Endothelial cell of hepatic sinusoid (primary cell): ENCODE results near the gene PLPPR1.
"Not testable (repeated sequence)": the region's sequence is repeated elsewhere in the genome, so short reads cannot be mapped to it uniquely, and the experiment has no call there.

Experiments
- in situ Hi-C: cut with HindIII; loops from 2 replicates; pipeline ENCODE4 v1.10.0; 2017; ENCODE audit warnings: low sequenced_read_pairs

PLPPR1 gene

DNA sequence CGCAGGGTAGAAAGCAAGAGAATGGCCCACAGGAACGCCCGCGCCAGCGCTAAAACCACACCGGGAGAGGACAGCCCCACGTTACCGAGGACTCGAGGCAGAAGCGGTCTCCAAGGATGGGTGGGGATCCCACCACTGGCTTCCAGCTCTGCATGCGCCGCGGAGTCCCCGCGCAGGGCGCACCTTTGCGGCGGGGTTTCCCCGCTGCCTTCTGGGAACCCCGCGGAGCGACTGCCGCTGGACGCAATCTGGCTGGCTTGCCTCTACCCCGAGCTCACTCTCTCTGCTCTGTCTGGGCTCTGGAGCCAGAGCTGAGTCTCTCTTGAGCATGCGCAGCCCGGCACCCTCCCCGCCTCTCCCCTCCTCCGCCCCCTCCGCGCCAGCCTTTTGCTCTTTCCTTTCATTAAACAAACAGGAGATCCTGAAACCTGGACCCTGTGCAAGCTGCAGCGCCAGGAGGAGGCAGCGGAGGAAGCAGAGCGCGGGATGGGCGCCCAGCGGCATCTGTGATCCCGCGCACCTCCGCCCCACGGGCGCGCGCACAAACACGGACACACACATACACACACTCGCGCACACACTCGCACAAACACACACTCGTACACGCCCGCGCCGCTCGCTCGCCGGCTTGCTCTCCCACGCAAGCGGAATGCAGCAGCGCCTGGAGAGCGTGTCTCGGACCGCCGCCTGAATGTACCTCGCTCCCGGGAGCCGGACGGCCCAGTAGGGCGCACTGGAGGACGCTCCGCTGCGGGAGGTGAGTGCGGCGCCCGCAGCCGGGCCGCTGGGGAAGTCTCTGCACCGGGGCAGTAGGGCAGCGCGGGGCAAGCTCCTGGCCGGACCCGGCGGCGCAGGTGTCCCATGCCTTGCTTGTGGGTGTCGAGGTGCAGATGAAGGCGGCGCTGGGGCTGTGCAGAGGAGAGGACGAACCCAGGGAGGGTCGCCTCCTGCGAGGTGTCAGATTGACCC lies at the start of gene PLPPR1:
TSS of gene PLPPR1 (plus strand) at position 382 of the 969 bp plus-strand sequence.
- in situ Hi-C loops = no loop called here

DNA sequence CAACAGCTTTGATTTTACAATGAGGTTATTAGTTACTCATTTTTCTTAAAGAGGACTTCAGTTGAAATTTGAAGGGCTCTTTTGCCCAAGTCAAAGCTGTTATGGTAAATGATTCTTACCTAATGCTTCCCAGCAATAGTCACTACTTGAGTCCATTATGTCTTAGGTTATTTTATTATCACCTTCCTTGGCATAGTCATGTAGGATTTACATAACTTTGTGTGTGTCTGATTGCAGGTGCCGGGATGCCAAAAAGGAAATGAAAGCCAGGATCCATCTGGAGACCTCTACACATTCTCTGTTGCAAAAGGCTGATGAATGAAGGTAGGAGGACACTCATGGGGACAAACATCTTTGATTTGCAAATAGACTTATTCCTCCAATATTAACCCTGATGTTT lies 38.8 kb upstream of the PLPPR1 start:
- in situ Hi-C loops = no loop called here

DNA sequence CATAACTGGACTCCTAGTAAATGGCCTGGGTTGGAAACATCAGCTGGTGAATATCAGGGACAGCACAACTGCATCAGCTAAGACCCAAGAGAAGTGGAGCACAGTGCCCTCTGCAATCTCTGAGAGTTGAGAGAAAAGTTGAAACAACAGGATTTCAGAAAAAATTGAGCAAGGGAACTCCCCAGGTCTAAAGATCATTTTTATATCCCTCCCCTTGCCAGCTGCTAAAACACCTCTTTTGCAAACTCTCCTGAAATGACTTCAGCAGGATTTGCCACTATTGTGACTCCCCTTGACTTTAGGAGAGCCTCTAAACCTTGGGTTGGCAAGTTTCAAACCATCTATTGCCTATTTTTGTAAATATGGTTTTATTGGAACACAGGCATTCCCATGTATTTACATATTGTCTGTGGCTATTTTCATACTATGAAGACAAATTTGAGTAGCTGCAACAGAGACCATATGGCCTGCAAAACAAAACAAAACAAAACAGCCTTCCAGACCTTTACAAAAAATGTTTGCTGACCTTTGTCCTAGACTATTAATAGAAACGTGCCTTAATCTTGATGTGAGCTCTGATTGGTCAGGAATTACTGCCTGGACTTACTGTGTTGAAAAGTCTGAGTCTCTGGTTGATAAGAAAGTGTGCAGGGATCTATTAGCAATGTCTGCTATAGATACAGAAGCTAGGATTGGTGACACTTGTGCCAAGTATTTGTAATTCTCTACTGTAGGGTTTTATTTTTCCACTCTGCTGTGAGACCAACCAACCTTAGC lies 37.7 kb upstream of the PLPPR1 start:
- in situ Hi-C loops = no loop called here

DNA sequence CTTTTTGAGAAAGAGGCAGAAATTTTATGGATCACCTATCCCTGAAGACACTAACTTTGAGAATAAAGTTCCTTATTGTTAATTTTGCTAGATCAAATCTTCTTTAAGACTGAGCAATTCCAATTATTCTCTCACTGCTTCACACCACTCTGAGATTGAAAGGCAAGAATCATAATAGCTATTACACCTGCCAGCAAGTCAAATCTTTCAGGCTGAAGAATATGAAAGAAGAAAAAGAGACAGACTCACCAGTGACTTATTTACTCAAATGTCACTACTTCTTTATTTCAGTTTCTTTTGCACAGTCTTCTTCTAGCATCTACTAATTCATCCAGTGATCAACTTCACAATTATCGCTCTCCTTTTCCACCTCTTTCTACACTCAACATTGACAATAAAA lies 35.9 kb upstream of the PLPPR1 start:
- in situ Hi-C loops = no loop called here

DNA sequence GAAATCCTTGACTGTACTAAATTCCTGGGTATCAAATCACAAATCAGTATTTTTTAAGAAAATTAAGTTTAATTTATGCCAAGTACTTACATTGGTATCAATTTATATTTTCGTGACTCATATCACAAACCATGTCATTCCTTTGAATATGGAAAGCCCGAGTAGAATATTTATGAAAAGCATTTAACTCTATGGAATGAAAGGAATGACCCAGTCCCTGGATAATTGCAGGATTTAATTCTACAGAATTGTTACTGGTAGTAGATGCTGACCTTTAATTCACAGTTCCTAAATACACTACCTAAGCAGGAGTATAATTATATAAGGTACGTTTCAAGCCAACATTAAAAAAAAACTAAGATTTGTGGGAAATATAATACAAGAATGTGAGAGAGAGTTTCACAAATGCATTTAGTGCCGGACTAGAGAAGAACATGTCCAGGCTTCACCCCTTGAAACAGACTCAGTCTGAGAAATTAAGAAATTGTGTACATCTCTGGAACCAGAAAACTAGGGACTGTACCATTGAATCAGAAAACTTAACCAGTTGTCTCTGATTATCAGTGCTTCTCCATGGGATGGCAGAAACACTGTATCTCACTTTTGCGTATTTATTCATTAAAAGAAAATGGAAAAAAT lies 28.5 kb upstream of the PLPPR1 start:
- in situ Hi-C loops = no loop called here

DNA sequence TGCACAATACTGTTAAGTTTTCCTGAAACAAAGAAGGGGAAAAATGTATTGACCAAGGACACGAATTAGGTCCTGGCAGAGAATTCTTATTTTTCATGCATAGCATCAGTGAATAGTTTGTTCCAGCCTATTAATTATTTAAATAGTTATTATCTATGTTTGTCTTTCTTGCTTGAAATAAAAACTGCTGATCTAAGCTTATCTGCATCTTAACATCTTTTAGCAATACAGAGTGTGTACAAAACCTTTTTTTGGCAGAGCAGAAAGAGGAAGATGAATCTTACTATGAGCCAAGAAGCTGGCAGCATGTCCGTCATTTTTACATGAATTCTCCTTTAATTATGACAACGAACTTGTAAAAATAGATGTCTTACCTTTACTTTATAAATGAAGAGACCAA lies 23.3 kb upstream of the PLPPR1 start:
- in situ Hi-C loops = no loop called here

DNA sequence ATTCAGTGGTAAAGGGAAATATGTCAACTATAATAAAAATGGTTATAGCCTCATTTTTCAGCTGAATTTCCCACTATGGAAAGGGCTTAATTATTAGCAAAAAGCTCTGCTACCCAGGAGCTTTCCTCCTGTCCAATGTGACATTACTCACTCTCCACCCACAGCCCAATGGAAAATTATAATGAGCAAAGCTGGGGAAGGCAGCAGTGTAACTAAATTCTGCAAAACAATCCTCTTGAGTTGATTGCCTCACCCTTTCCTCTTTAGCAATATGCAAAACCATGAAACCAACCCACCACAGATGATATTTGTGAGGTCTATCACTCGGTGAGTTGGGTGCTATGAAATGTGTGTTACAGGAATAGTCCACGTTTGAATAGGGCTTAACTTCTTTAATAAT lies 14.0 kb upstream of the PLPPR1 start:
- in situ Hi-C loops = no loop called here

DNA sequence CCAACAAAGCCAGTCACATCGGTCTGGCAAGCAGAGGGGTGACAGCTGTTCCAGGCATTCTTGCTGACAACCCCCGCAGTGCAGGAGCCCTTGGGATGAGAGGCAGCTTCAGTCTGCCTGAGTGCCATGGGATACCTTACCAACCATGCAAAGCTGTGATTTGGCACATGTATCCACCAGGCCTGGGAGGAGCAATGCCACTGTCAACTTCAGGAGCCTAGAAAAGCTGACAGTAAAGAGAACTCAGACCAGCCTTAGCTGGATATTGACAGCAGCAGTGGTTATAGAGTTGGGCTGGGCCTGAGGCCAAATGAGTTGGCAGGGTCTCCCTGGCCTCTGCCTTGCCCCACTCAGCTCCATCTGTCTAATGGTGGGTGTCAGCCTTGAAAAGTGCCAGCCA lies 10.1 kb upstream of the PLPPR1 start:
- in situ Hi-C loops = no loop called here

DNA sequence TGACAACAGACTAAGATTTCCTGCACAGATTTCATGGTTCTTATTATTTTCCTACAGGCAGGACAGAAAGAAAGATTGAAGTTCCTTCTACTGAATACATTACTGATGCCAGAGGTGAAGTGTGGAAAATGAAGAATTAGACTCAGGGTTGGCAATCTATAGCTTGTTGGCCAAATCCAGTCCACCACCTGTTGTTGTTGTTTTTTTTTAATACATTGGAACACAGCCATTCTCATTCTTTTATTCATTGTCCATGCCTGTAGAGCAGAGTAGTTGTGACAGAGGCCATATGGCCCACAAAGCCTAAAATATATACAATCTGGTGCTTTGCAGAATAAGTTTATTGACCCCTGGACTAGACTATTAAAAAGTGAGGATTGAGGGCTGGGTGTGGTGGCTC lies 5.8 kb upstream of the PLPPR1 start:
- in situ Hi-C loops = no loop called here

DNA sequence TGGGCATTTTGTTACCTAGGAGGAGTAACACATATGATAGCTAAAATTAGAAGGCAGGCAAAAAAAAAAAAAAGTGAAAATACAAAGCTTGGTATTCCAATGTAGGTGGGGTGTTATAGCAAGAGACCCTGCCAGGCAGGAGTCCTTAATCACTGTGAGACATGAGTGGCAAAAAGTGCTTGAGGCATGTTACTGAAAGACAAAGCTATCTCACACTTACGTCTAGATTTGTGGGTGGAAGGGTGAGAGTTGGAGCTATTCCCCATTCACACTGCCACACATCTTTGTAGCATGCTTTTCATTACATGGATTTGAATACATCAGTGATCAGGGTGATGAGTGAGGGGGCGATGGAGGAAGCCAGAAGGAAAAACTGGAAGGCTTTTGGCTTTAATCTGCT lies 2.6 kb upstream of the PLPPR1 start:
- in situ Hi-C loops = no loop called here

DNA sequence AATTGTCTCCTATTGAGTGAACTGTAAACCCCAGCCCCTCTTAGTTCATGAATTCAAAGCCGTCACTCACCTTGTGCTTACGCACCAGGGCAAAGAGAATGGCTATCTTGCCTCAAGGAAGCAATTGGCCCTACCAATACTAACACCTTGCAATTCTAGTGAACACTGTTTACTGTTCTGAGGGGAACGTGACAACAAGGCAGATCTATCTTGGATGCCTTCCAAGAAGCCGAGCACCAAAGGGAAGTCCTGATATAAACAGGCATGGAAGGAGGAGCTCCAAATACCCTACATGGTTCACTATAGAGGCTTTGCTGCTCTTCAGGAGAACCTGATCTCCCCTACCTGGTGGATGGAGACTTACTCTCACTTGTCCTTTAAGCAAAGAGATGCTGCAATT lies 1.7 kb upstream of the PLPPR1 start:
- in situ Hi-C loops = no loop called here

DNA sequence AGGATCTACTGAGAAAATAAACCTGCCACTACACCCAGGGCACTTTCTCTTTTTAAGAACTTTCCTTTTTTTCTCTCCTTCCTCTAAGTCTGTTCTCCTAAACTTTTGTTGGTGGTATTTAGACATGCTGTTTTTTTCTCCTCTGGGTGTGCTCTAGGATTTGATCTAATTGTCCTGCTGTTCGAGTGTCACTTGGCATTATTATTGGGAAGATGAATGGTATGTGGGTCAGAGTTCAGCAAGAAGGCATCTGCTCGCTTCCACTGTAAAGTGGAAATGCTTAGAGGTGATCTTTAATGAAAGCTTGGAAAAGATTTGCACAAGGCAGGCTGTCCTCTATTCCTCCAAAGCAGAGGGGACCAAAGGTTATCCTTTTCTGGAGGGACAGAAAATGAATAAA lies 1.3 kb upstream of the PLPPR1 start:
- in situ Hi-C loops = no loop called here

DNA sequence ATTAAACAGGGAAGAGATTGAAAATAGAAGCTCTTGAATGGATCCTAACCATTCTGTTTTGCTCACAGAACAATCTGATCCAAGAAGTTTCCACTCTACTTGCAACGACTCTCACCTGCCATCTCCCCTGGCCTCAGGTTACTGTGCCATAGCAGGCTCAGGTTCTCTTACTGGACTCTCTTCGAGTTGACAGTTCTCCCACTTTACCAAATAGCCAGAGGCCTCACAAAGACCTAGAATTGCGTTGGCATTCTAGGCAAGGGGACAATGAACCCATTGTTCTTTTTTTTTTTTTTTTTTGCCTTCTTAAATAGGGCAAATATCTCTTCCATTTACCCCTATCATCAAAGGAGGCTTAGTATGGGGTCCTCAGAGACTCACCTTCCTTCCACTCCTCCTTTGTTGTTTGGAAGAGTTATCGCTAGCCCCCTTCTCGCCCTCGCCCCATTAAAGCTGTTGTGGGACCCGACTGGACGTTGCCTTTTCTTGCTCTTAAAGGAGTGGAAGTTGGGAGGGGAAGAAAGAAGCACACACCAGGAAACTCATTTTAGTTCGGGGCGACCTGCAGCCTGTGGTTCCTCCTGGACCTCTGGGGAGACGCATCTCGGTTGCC lies 688 bp upstream of the PLPPR1 start:
- in situ Hi-C loops = no loop called here

DNA sequence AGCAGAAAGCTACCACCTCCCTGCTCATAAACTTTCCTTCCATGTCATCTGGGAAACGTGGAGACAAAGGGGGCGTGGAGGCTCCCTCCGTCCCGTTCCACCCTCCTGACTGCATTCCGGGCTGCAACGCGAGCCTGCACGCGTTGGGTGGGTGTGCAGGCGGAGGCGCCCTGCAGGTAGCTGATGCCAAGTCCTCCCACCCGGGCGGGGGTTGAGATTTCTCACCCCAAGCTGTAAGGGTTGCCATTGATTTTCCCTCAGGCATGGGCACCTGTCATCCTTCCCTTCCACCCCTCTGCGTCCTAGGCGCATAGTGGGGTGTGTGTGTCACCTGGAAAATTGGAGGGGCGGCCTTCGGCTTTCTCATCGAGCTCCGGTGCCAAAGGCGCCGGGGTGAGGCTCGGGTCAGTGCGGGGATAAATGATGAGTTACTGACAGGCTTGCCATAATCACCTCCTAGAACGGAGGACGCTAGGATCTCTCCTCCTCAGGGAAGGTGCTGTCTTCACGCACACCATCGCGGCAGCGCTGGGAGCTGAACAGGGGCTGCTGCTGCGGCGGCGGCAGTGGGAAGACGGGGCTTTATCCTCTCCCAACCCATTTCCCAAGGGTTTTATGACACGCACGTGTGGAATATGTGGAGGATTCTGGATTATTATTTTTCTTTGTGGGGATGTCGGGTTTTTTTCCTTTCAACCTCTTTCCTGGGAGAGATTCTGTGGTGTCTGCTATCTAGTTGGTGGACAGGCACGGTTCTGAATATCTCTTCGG lies 973 bp downstream of the PLPPR1 start:
- in situ Hi-C loops = no loop called here

DNA sequence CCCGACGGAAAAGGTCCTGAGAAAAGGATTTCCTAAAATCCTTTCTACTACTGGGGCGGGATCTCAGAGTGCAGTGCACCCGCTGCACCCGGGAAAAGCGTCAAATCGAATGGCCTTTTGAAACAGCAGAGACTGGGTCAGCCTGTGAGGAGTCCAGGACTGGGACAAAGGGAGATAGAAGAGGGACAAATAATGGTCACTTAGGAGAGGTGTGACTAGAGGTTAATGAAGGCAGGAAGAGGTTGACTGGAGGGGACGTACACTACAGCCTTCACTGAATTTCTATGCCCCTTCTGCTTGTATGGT lies 1.5 kb downstream of the PLPPR1 start:
- in situ Hi-C loops = no loop called here

DNA sequence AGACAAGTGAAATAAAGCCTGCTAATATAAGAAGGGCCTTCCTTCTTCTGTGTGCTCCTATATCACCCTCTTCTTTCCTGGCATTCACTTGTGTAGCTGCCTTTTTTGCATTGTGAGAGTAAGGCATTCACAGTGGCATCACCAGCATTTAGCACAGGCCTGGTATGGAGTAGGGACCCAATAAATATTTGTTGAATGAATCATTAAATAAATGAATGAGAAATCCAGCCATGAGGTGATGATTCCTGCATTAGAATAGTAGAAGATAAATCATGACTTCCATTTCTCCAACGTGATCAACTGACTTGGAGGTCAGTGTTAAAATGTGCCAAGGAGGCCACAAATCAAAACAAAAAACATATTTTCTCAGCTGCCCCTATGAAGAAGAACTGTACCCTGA lies 3.9 kb downstream of the PLPPR1 start:
- in situ Hi-C loops = no loop called here

DNA sequence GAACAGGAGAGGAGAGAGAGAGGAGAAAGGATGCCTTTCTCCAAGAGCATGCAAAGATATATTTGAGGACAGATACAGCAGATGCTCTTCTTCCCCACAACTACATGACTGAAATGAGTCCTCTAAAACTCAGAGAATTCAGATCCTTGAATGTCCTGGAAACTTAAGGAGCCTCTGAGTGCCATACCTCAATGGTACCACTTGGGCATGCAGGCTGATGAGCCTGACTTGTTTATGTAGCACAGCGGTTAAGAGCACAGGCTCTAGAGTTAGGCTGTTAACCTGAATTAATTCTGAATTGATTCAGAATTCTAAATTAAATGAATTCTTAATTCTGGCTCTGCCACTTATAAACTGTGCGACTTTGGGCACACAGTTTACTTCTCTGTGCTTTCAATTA lies 5.7 kb downstream of the PLPPR1 start:
- in situ Hi-C loops = no loop called here

DNA sequence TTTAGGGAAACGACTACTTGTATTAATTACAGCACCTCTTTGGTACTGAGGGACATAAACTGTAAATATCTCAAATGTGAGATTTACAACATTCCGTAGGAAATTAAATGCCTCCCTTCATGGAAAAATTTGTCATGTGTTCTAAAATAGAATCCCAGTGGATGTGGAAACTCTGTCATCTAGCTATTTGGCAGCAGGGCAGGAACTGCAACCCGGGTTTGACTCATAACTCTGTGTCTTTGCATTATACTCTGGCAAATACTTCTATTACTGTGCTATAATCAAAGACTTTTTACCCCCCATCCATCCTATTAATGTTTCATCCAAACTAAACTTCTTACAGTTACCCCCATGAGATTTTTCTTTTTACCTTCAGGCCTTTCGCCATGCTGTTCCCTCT lies 6.6 kb downstream of the PLPPR1 start:
- in situ Hi-C loops = no loop called here

DNA sequence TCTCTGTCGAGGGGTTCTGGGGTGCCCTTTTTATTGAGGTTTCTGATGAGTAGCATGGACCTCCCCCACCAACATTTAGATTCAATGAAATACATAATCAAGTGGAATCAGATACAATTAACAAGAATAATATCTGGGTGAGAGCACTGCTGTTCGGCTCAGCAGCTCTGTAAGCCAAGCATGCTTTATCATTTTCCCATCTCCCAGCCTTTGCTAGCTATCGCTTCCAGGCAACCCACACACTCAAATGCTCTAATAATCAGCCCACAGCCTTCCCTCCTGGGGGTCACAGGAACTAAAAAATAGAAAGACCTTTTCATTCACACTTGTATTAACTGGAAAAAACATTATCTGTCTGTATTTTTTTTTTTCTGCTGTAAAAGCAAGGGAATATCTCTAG lies 8.9 kb downstream of the PLPPR1 start:
- in situ Hi-C loops = no loop called here

DNA sequence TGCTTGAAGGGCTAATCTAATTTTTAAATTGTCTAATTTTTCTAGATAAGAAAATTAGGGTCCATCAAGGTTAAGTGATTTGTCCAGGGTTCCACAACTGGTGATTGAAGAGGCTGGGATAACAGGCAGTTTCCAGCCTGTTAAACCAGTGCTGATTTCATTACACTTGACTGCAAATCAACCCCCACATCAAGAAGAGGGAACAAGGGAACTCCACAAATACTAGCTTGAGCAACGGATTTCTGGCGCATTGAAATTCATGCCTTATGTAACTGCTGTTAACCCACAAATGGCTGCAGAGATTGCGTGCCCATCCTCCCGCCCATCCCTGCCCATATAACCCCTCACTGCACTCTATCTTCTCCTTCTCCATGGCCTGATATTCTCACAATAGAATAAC lies 10.0 kb downstream of the PLPPR1 start:
- in situ Hi-C loops = no loop called here

DNA sequence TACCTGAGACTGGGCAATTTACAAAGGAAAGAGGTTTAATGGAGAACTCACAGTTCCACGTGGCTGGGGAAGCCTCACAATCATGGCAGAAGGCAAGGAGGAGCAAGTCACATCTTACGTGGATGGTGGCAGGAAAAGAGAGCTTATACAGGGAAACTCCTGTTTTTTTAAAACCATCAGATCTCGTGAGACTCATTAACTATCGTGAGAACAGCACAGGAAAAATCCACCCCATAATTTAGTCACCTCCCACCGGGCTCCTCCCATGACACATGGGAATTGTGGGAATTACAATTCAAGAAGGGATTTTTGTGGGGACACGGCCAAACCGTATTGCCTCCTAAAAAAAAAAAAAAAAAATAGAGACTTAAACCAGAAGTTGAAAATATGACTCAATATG lies 11.1 kb downstream of the PLPPR1 start:
- in situ Hi-C loops = not testable (repeated sequence)
